GM12878 (cell line): ENCODE measurements around the gene IL5. TPM values are rescaled to one million over a fixed set of nuclear protein-coding genes. Genes with fewer than 3 reads are reported as not detected.
A peak's percentile ranks its signal among the peaks of the same experiment; 100 is the strongest.

ENCODE experiments used
- ATAC-seq: fragments of 200-7000 bp; cut with Tn5 transposase; 3 replicates; pipeline ENCODE4 v1.9.1; 2020; ENCODE audit warnings: mild to moderate bottlenecking, moderate library complexity
- BruUV-seq: library from RNA; stranded (reverse); fragments of 400-500 nt; replicated peaks from 2 replicates; lab custom pipeline; 2021; lab: Mats Ljungman, UMichigan
- CTCF ChIA-PET: fragments of 300-600 bp; sonication (Branson Sonifier 250); formaldehyde crosslinking; extraction: SDS; loops from one replicate; lab custom pipeline; 2021; ENCODE audit warnings: inconsistent platforms; lab: Yijun Ruan, JAX
- POLR2A ChIA-PET: fragments of 350-600 bp; formaldehyde crosslinking; extraction: SDS; loops from one replicate; lab custom pipeline; 2021; ENCODE audit warnings: inconsistent platforms; lab: Charles Lee
- RAD21 ChIA-PET: fragments of 300-600 bp; sonication (Branson Sonifier 250); formaldehyde crosslinking; loops from one replicate; lab custom pipeline; 2023; ENCODE audit warnings: antibody characterized with exemption; ENCODE audit not compliant: unreplicated experiment; lab: Charles Lee
- SMC1A ChIA-PET: fragments of 300-600 bp; sonication (Branson Sonifier 250); formaldehyde crosslinking; loops from one replicate; lab custom pipeline; 2023; ENCODE audit not compliant: unreplicated experiment, uncharacterized antibody; lab: Charles Lee
- DNase-seq: peaks from one replicate; pipeline ENCODE4 v3.0.0-alpha.2; 2011; ENCODE audit warnings: low read depth, low spot score
- FAIRE-seq: peaks from 3 replicates; lab custom pipeline; 2011; peaks lifted over from hg19 to GRCh38; lab: Jason Lieb, UNC
- H2AFZ ChIP-seq: 2 replicates; pipeline ENCODE4 v1.6.0; 2011; ENCODE audit warnings: low read depth, low read length, control low read depth; ENCODE audit not compliant: control insufficient read depth
- H3K27ac ChIP-seq: 2 replicates; pipeline ENCODE4 v1.5.1; 2011; ENCODE audit warnings: control low read depth; ENCODE audit not compliant: control insufficient read depth, insufficient read depth
- H3K27me3 ChIP-seq, 2 experiments: replicated peaks in 1 of 2; 2 replicates each; pipeline versions ENCODE4 v1.6.0 to v1.6.1; 2011; ENCODE audit warnings: low read length in 1 of 2; ENCODE audit not compliant: control insufficient read depth in 2 of 2, insufficient read depth in 2 of 2
- H3K36me3 ChIP-seq, 2 experiments: 2 replicates each; pipeline ENCODE4 v1.5.1; 2011; ENCODE audit warnings: low read length in 1 of 2; ENCODE audit not compliant: control insufficient read depth in 2 of 2, insufficient read depth in 2 of 2
- H3K4me1 ChIP-seq: 2 replicates; pipeline ENCODE4 v1.6.1; 2011; ENCODE audit warnings: mild to moderate bottlenecking, low read length, moderate library complexity, mixed read lengths; ENCODE audit not compliant: control insufficient read depth, insufficient read depth
- H3K4me2 ChIP-seq: 2 replicates; pipeline ENCODE4 v1.6.0; 2011; ENCODE audit warnings: control low read depth; ENCODE audit not compliant: control insufficient read depth, insufficient read depth
- H3K4me3 ChIP-seq: fragments of 200-600 bp; sonication (generic); 2 replicates; pipeline ENCODE4 v1.5.1; 2016
- H3K79me2 ChIP-seq: 2 replicates; pipeline ENCODE4 v1.6.0; 2011; ENCODE audit warnings: low read length; ENCODE audit not compliant: control insufficient read depth, insufficient read depth
- H3K9ac ChIP-seq: 2 replicates; pipeline ENCODE4 v1.8.0; 2011; ENCODE audit warnings: low read length, control low read depth, mixed read lengths; ENCODE audit not compliant: control insufficient read depth, insufficient read depth
- H3K9me3 ChIP-seq: replicated peaks from 3 replicates; pipeline ENCODE4 v1.5.1; 2011; ENCODE audit warnings: mild to moderate bottlenecking, low read length; ENCODE audit not compliant: control insufficient read depth, insufficient read depth
- H4K20me1 ChIP-seq: 2 replicates; pipeline ENCODE4 v1.6.0; 2011; ENCODE audit not compliant: control insufficient read depth, insufficient read depth
- CREB1 ChIP-seq: IDR thresholded peaks from 2 replicates; pipeline ENCODE4 v1.6.1; 2012; ENCODE audit warnings: low read depth, mild to moderate bottlenecking, inconsistent platforms
- IKZF1 ChIP-seq: fragments of 450-650 bp; conservative IDR thresholded peaks from 2 replicates; pipeline ENCODE4 v1.6.1; 2017; ENCODE audit warnings: antibody characterized with exemption, mild to moderate bottlenecking
- KDM1A ChIP-seq: fragments of 200-600 bp; sonication (generic); IDR thresholded peaks from 2 replicates; pipeline ENCODE4 v1.6.1; 2016; ENCODE audit warnings: borderline replicate concordance
- MEF2A ChIP-seq: IDR thresholded peaks from 2 replicates; pipeline ENCODE4 v1.6.1; 2011; ENCODE audit warnings: low read depth, mild to moderate bottlenecking, low read length, moderate library complexity; ENCODE audit not compliant: insufficient read depth
- MLLT1 ChIP-seq: fragments of 450-650 bp; IDR thresholded peaks from 2 replicates; pipeline ENCODE4 v1.6.1; 2016; ENCODE audit warnings: mild to moderate bottlenecking
- MTA2 ChIP-seq: fragments of 450-650 bp; IDR thresholded peaks from 2 replicates; pipeline ENCODE4 v1.6.1; 2016; ENCODE audit warnings: low read depth, mild to moderate bottlenecking, moderate library complexity
- NR2C2 ChIP-seq: IDR thresholded peaks from 2 replicates; pipeline ENCODE4 v1.6.1; 2011; ENCODE audit warnings: borderline replicate concordance, low read depth; ENCODE audit not compliant: control insufficient read depth, insufficient read length
- PAX5 ChIP-seq: IDR thresholded peaks from 2 replicates; pipeline ENCODE4 v1.6.1; 2011; ENCODE audit warnings: low read depth, low read length, borderline replicate concordance
- SPI1 ChIP-seq: IDR thresholded peaks from 2 replicates; pipeline ENCODE4 v1.6.1; 2011; ENCODE audit warnings: low read depth, mild to moderate bottlenecking, low read length, moderate library complexity, borderline replicate concordance; ENCODE audit not compliant: insufficient read depth
- STAT3 ChIP-seq: IDR thresholded peaks from 2 replicates; pipeline ENCODE4 v1.6.1; 2011; ENCODE audit warnings: low read depth, low read length, improper control_type of control experiment
- TARDBP ChIP-seq: IDR thresholded peaks from 2 replicates; pipeline ENCODE4 v1.6.1; 2016; ENCODE audit warnings: borderline replicate concordance
- USF2 ChIP-seq: IDR thresholded peaks from 2 replicates; pipeline ENCODE4 v1.6.1; 2011; ENCODE audit warnings: low read depth, low read length, improper control_type of control experiment, borderline replicate concordance
- YY1 ChIP-seq: IDR thresholded peaks from 2 replicates; pipeline ENCODE4 v1.6.1; 2011; ENCODE audit warnings: low read depth, mild to moderate bottlenecking, low read length
- ZBTB33 ChIP-seq: fragments of 450-650 bp; IDR thresholded peaks from 2 replicates; pipeline ENCODE4 v1.6.1; 2017; ENCODE audit warnings: mild to moderate bottlenecking
- ZNF384 ChIP-seq: IDR thresholded peaks from 2 replicates; pipeline ENCODE4 v1.6.1; 2012; ENCODE audit warnings: low read depth, mild to moderate bottlenecking, low read length, improper control_type of control experiment, borderline replicate concordance
- WGBS: methylation state at CpG from one replicate; pipeline ENCODE4 v1.1.6; 2016; ENCODE audit warnings: low lambda C conversion rate; ENCODE audit not compliant: insufficient replicate concordance, insufficient coverage; ENCODE audit errors: missing lambda C conversion rate; 5-methylcytosine and 5-hydroxymethylcytosine counted together
- in situ Hi-C: fragments of 300-500 bp; cut with MboI; formaldehyde crosslinking; loops from 9 replicates; pipeline ENCODE4 v1.14.3; 2018; ENCODE audit warnings: mixed read lengths
- intact Hi-C: fragments of 100-400 bp; cut with micrococcal nuclease; formaldehyde crosslinking; loops from one replicate; pipeline ENCODE4 v1.14.2; 2022; ENCODE audit not compliant: unreplicated experiment
- polyA plus RNA-seq, 11 experiments: library from polyadenylated mRNA; depleted of rRNA in 4 of 11; unstranded in 6 of 11; stranded (reverse) in 5 of 11; fragments of >200 nt; fragmentation: Nextera tagmentation in 4 of 11; fragmentation: Illumina TruSeq in 1 of 11; extraction: Ambion mirVana in 4 of 11; extraction: Trizol in 1 of 11; gene quantifications; 1 replicate in 1 of 11; 2 replicates in 10 of 11; pipeline versions ENCODE4 v1.2.1 to v1.2.3, GENCODE V29; 2011 to 2016; ENCODE audit warnings: inconsistent platforms in 2 of 11, missing spikeins in 2 of 11, low read depth in 1 of 11
- total RNA-seq, 4 experiments: library from RNA; depleted of rRNA in 3 of 4; stranded (reverse); fragments of >200 nt in 3 of 4; fragmentation: Illumina TruSeq in 1 of 4; extraction: Trizol in 1 of 4; gene quantifications; 2 replicates each; pipeline versions ENCODE4 v1.2.1 to v1.2.3, GENCODE V29; 2013 to 2021

The IL5 gene
- total and polyA plus RNA-seq, 10 of the 15 experiments (the other 5 are each of a cell fraction or from before 2014, with no cell fraction given), result not detected

- H3K36me3 ChIP-seq, result peaks cover 0 to 6% of the 10 kb centered on the region in 2 experiments
- no peaks in the 10 kb centered on the region; the same call in 1 of the 2 replicates for H3K4me1 ChIP-seq
- under 1% methylated on average over 53 of the region's 53 CpGs for WGBS
- FAIRE-seq (peak; percentile 94), ATAC-seq (peak; percentile 99), DNase-seq (peak; percentile 86)
- peaks cover 42% of the 10 kb centered on the region for H3K79me2 ChIP-seq
- CTCF ChIA-PET, result interaction anchor here (0.7 to 3.7 kb wide), 2 partner anchors 30 to 57 kb away, joined by 3 to 18 read pairs; no protein-coding TSS in a partner anchor
- SMC1A ChIA-PET, result interaction anchor here (0.8 kb wide), 1 partner anchor 30 kb away, joined by 6 read pairs; no protein-coding TSS in a partner anchor
- H4K20me1 ChIP-seq, result no peaks in the 10 kb centered on the region
- RAD21 ChIA-PET, result interaction anchor here (1.0 to 1.8 kb wide), 4 partner anchors 104 to 264 kb away, joined by 4 to 7 read pairs (median 4); no protein-coding TSS in a partner anchor
- peak within 1 kb of the TSS; percentile 88 for H3K4me3 ChIP-seq
- no peaks in the 10 kb centered on the region for H3K27me3 ChIP-seq
- peak within 1 kb of the TSS; percentile 95 for H2AFZ ChIP-seq
- peak within 1 kb of the TSS; percentile 95 for H3K4me2 ChIP-seq
- in situ Hi-C loops, result no loop called here
- intact Hi-C loops, result no loop called here
- POLR2A ChIA-PET, result interaction anchor here (0.5 to 1.4 kb wide), 6 partner anchors 11 to 190 kb away, joined by 3 to 4 read pairs (median 3); partner anchors contain the start of gene CCNI2
- H3K27ac ChIP-seq, result peak within 1 kb of the TSS; percentile 96
- BruUV-seq, result TSS peak; percentile 86
- peaks cover 2% of the 10 kb centered on the region; the same call in 2 of the 3 replicates for H3K9me3 ChIP-seq
- H3K9ac ChIP-seq, result peak within 1 kb of the TSS; percentile 97
- TF ChIP-seq PAX5 (0 out of 2 replicates have a peak, but pooled peaks have one; percentile 8), KDM1A (no peak), IKZF1 (peak; percentile 95), MEF2A (no peak), CREB1 (peak; percentile 62; the same call in 1 of the 2 replicates), YY1 (peak; percentile 63; the same call in 1 of the 2 replicates), USF2 (peak; percentile 90), ZNF384 (no peak), NR2C2 (no peak), MLLT1 (no peak; the same call in 1 of the 2 replicates), ZBTB33 (no peak; the same call in 1 of the 2 replicates), TARDBP (peak; percentile 80), SPI1 (no peak), STAT3 (no peak), MTA2 (no peak)
Measured at GRCh38 chr5:132556763-132557477, 13.6 kb upstream of the IL5 start, which contains the start of gene RAD50. TSS of gene RAD50 (plus strand) at chr5:132556977. CDS start at chr5:132557325, 348 bp downstream.
